WTC11 (cell line): ENCODE measurements around the gene BACE2. TPM values are rescaled to one million over a fixed set of nuclear protein-coding genes. Genes with fewer than 3 reads are reported as not detected.

ENCODE experiments used
- ATAC-seq: fragments of 200-7000 bp; cut with Tn5 transposase; 2 replicates; pipeline ENCODE4 v1.10.0; 2021; ENCODE audit warnings: mild to moderate bottlenecking, moderate library complexity
- CTCF ChIA-PET: fragments of 300-600 bp; sonication (Branson Sonifier 250); formaldehyde crosslinking; loops from one replicate; lab custom pipeline; 2021; ENCODE audit warnings: antibody characterized with exemption; lab: Charles Lee
- POLR2A ChIA-PET: fragments of 350-600 bp; sonication (Branson Sonifier 250); formaldehyde crosslinking; loops from one replicate; lab custom pipeline; 2021; ENCODE audit warnings: antibody characterized with exemption; lab: Charles Lee
- DNase-seq: peaks from one replicate; pipeline ENCODE4 v3.0.0; 2021; ENCODE audit warnings: low spot score
- H3K27ac Mint-ChIP-seq: 2 replicates; pipeline ENCODE4 v1.8.0; 2021; ENCODE audit warnings: mixed read lengths
- H3K27me3 Mint-ChIP-seq: 2 replicates; pipeline ENCODE4 v1.8.0; 2021; ENCODE audit warnings: low read depth, mild to moderate bottlenecking, moderate library complexity, mixed read lengths
- H3K36me3 Mint-ChIP-seq: 2 replicates; pipeline ENCODE4 v1.8.0; 2021; ENCODE audit warnings: mixed read lengths
- H3K4me1 Mint-ChIP-seq: 2 replicates; pipeline ENCODE4 v1.8.0; 2022; ENCODE audit warnings: mixed read lengths
- H3K4me3 Mint-ChIP-seq: 2 replicates; pipeline ENCODE4 v1.8.0; 2021; ENCODE audit warnings: mild to moderate bottlenecking, moderate library complexity, mixed read lengths
- H3K9me3 Mint-ChIP-seq: 2 replicates; pipeline ENCODE4 v1.8.0; 2021; ENCODE audit warnings: mixed read lengths
- AFF4 ChIP-seq: sonication (generic); formaldehyde crosslinking; IDR thresholded peaks from 2 replicates; pipeline ENCODE4 v1.8.1; 2023; ENCODE audit warnings: mild to moderate bottlenecking, missing genetic modification reagents, borderline replicate concordance
- CDX4 ChIP-seq: fragments of 250-450 bp; sonication (Bioruptor Pico); IDR thresholded peaks from 2 replicates; pipeline ENCODE4 v1.9.0; 2021; ENCODE audit warnings: moderate library complexity, mild to moderate bottlenecking, inconsistent platforms, borderline replicate concordance
- CREM ChIP-seq: sonication (generic); formaldehyde crosslinking; IDR thresholded peaks from 2 replicates; pipeline ENCODE4 v1.8.1; 2022; ENCODE audit warnings: mild to moderate bottlenecking, missing genetic modification reagents, moderate library complexity
- ERG ChIP-seq: fragments of 250-450 bp; sonication (Bioruptor Pico); IDR thresholded peaks from 2 replicates; pipeline ENCODE4 v1.8.0; 2021; ENCODE audit warnings: mild to moderate bottlenecking
- ETV6 ChIP-seq: sonication (generic); formaldehyde crosslinking; IDR thresholded peaks from 2 replicates; pipeline ENCODE4 v1.8.1; 2022; ENCODE audit warnings: mild to moderate bottlenecking, missing genetic modification reagents
- FOXK1 ChIP-seq: sonication (generic); formaldehyde crosslinking; IDR thresholded peaks from 2 replicates; pipeline ENCODE4 v1.8.0; 2022; ENCODE audit warnings: mild to moderate bottlenecking, moderate library complexity, missing genetic modification reagents
- HMGA2 ChIP-seq: fragments of 250-450 bp; sonication (Bioruptor Pico); IDR thresholded peaks from 2 replicates; pipeline ENCODE4 v1.4.0; 2021; ENCODE audit warnings: mild to moderate bottlenecking, moderate library complexity
- IRF1 ChIP-seq: sonication (generic); formaldehyde crosslinking; IDR thresholded peaks from 2 replicates; pipeline ENCODE4 v1.8.0; 2023; ENCODE audit warnings: missing genetic modification reagents
- JUN ChIP-seq: sonication (generic); formaldehyde crosslinking; IDR thresholded peaks from 2 replicates; pipeline ENCODE4 v1.8.0; 2023; ENCODE audit warnings: mild to moderate bottlenecking, missing genetic modification reagents
- MAX ChIP-seq: sonication (generic); formaldehyde crosslinking; IDR thresholded peaks from 2 replicates; pipeline ENCODE4 v1.8.0; 2022; ENCODE audit warnings: mild to moderate bottlenecking, missing genetic modification reagents
- NFATC4 ChIP-seq: fragments of 250-450 bp; sonication (Bioruptor Pico); IDR thresholded peaks from 2 replicates; pipeline ENCODE4 v1.9.0; 2021; ENCODE audit warnings: mild to moderate bottlenecking
- NFE2L1 ChIP-seq: sonication (generic); formaldehyde crosslinking; IDR thresholded peaks from 2 replicates; pipeline ENCODE4 v1.8.1; 2023; ENCODE audit warnings: missing genetic modification reagents
- TCF7 ChIP-seq: sonication (generic); formaldehyde crosslinking; IDR thresholded peaks from 2 replicates; pipeline ENCODE4 v1.8.0; 2022; ENCODE audit warnings: mild to moderate bottlenecking, low read depth, missing genetic modification reagents, moderate library complexity
- TEAD1 ChIP-seq: sonication (generic); formaldehyde crosslinking; IDR thresholded peaks from 2 replicates; pipeline ENCODE4 v1.8.0; 2022; ENCODE audit warnings: mild to moderate bottlenecking, missing genetic modification reagents
- TP53 ChIP-seq: sonication (generic); formaldehyde crosslinking; IDR thresholded peaks from 2 replicates; pipeline ENCODE4 v1.8.1; 2023; ENCODE audit warnings: mild to moderate bottlenecking, missing genetic modification reagents
- ZNF138 ChIP-seq: sonication (generic); formaldehyde crosslinking; conservative IDR thresholded peaks from 2 replicates; pipeline ENCODE4 v1.8.1; 2022; ENCODE audit warnings: mild to moderate bottlenecking, moderate library complexity, missing genetic modification reagents
- ZNF232 ChIP-seq: sonication (generic); formaldehyde crosslinking; IDR thresholded peaks from 2 replicates; pipeline ENCODE4 v1.8.0; 2022; ENCODE audit warnings: mild to moderate bottlenecking, missing genetic modification reagents
- ZNF396 ChIP-seq: fragments of 250-450 bp; sonication (Bioruptor Pico); IDR thresholded peaks from 2 replicates; pipeline ENCODE4 v1.8.0; 2021; ENCODE audit warnings: mild to moderate bottlenecking, moderate library complexity, borderline replicate concordance
- ZNF416 ChIP-seq: fragments of 250-450 bp; sonication (Bioruptor Pico); IDR thresholded peaks from 2 replicates; pipeline ENCODE4 v1.9.0; 2021; ENCODE audit warnings: mild to moderate bottlenecking, inconsistent platforms
- ZNF512 ChIP-seq: sonication (generic); formaldehyde crosslinking; IDR thresholded peaks from 2 replicates; pipeline ENCODE4 v1.8.1; 2022; ENCODE audit warnings: missing genetic modification reagents, borderline replicate concordance
- total RNA-seq: library from RNA; stranded (reverse); gene quantifications from 3 replicates; pipeline ENCODE4 v1.2.3, GENCODE V29; 2021

The BACE2 gene
- total RNA-seq, 1 experiment from 2014 or later, result 9.8 TPM

- Mint-ChIP-seq H3K9me3 (no peaks in the 10 kb centered on the region), H3K4me1 (peaks cover 21% of the 10 kb centered on the region), H3K4me3 (peak overlapping the region; percentile 77), H3K27me3 (peaks cover 43% of the 10 kb centered on the region), H3K36me3 (no peaks in the 10 kb centered on the region), H3K27ac (no peak overlapping the region)
- POLR2A ChIA-PET, result interaction anchor here (0.6 kb wide), 2 partner anchors 70 to 1784 kb away, joined by 4 to 6 read pairs; no protein-coding TSS in a partner anchor
- DNase-seq, result peak; percentile 43
- ATAC-seq, result peak; percentile 9
- CTCF ChIA-PET, result interaction anchor here (0.6 to 6.4 kb wide), 16 partner anchors 19 to 489 kb away, joined by 3 to 48 read pairs (median 4); partner anchors contain the start of gene FAM3B
- TF ChIP-seq JUN (CRISPR knock-in tag) (no peak), ZNF396 (CRISPR knock-in tag) (no peak), ZNF138 (CRISPR knock-in tag) (no peak), TP53 (CRISPR knock-in tag) (no peak), NFATC4 (CRISPR knock-in tag) (no peak), HMGA2 (CRISPR knock-in tag) (no peak), ERG (CRISPR knock-in tag) (no peak), MAX (CRISPR knock-in tag) (no peak; the same call in 1 of the 2 replicates), ZNF416 (no peak), AFF4 (CRISPR knock-in tag) (no peak), IRF1 (CRISPR knock-in tag) (no peak), ZNF512 (no peak), CDX4 (CRISPR knock-in tag) (no peak), ETV6 (CRISPR knock-in tag) (no peak), TCF7 (CRISPR knock-in tag) (no peak), ZNF232 (no peak), FOXK1 (no peak), CREM (CRISPR knock-in tag) (no peak), TEAD1 (CRISPR knock-in tag) (no peak), NFE2L1 (CRISPR knock-in tag) (no peak)
Measured at GRCh38 chr21:41168391-41169257, 664 bp downstream of the BACE2 start.
